Ishikawa (cell line): Measurements from ENCODE around the gene PLCL2.

ENCODE experiments used
- CEBPB ChIP-seq: IDR thresholded peaks from 2 replicates; pipeline ENCODE4 v1.6.1; 2012
- YY1 ChIP-seq: IDR thresholded peaks from 2 replicates; pipeline ENCODE4 v1.6.1; 2012; ENCODE audit warnings: low read depth
- TF ChIP-seq, protein P1 (sequence below): IDR thresholded peaks from 2 replicates; pipeline ENCODE4 v1.6.1; 2012
- TF ChIP-seq, protein P2 (sequence below): IDR thresholded peaks from 2 replicates; pipeline ENCODE4 v1.6.1; 2012

DNA sequence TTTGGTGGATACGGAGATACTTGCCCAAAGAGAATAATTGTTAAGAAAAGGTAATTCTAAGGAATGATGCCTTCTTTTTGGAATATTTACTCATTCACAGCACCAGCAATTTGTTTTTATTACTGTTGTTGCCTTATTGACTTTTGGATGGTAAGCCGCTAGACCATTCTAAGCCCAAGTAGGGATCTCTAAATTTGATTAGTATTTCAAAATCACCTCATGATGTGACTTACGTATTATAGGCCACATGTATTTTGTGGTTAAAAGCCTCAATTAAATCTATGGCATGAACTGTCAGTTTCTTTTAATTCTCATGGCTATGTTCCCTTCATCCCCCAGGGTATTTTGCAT is 94.1 kb downstream of the PLCL2 start:
- TF ChIP-seq YY1 (no peak), CEBPB (no peak)
- TF ChIP-seq, protein P1, sequence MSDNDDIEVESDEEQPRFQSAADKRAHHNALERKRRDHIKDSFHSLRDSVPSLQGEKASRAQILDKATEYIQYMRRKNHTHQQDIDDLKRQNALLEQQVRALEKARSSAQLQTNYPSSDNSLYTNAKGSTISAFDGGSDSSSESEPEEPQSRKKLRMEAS, result no peak
- TF ChIP-seq, protein P2, sequence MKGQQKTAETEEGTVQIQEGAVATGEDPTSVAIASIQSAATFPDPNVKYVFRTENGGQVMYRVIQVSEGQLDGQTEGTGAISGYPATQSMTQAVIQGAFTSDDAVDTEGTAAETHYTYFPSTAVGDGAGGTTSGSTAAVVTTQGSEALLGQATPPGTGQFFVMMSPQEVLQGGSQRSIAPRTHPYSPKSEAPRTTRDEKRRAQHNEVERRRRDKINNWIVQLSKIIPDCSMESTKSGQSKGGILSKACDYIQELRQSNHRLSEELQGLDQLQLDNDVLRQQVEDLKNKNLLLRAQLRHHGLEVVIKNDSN, result no peak
